Measurements from ENCODE around the gene NAA38.
A peak's percentile ranks its signal among the peaks of the same experiment; 100 is the strongest.

The NAA38 gene

DNA sequence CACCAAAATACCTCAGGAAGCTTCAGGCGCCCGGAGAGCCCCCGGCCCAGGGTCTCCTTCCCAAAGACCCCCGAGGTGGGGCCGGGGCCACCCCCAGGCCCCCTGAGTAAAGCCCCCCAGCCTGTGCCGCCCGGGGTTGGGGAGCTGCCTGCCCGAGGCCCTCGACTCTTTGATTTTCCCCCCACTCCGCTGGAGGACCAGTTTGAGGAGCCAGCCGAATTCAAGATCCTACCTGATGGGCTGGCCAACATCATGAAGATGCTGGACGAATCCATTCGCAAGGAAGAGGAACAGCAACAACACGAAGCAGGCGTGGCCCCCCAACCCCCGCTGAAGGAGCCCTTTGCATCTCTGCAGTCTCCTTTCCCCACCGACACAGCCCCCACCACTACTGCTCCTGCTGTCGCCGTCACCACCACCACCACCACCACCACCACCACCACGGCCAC, 9.2 kb downstream of the NAA38 start:
- DNase-seq (ENCODE audit: low read depth, low spot score) = no peak
- in situ Hi-C loops (cut with HindIII; ENCODE audit: low sequenced_read_pairs) = no loop called here
- no peak overlapping the region for H3K4me3 ChIP-seq (ENCODE audit: low read depth, low read length)
- no peak for TF ChIP-seq CTCF (IDR thresholded peaks at IDR 0.05; ENCODE audit: low read depth, low read length)

GRCh38 chr17:7846765-7847661, 10.3 kb downstream of the NAA38 start:
- in situ Hi-C loops (cut with HindIII; ENCODE audit: low sequenced_read_pairs) = no loop called here
- DNase-seq (ENCODE audit: low read depth, low spot score) = no peak
- TF ChIP-seq CTCF (IDR thresholded peaks at IDR 0.05; ENCODE audit: low read depth, low read length) = no peak
- H3K4me3 ChIP-seq (ENCODE audit: low read depth, low read length) = no peak overlapping the region

DNA sequence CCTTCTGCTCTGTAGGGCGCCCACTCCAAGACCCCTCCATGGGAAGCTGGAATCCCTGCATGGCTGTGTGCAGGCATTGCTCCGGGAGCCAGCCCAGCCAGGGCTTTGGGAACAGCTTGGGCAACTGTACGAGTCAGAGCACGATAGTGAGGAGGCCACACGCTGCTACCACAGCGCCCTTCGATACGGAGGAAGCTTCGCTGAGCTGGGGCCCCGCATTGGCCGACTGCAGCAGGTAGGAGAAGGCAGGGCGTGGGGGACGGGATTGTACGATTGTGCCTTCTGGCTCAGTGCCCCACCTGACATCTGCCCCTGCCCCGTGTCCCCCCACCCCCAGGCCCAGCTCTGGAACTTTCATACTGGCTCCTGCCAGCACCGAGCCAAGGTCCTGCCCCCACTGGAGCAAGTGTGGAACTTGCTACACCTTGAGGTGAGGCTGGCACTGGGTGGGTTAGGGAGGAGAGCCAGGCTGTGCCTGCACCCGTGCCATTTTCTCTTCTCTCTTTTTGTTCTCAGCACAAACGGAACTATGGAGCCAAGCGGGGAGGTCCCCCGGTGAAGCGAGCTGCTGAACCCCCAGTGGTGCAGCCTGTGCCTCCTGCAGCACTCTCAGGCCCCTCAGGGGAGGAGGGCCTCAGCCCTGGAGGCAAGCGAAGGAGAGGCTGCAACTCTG, 11.2 kb downstream of the NAA38 start:
- TF ChIP-seq CTCF (IDR thresholded peaks at IDR 0.05; ENCODE audit: low read depth, low read length) = no peak
- H3K4me3 ChIP-seq (ENCODE audit: low read depth, low read length) = no peak overlapping the region
- DNase-seq (ENCODE audit: low read depth, low spot score) = no peak
- in situ Hi-C loops (cut with HindIII; ENCODE audit: low sequenced_read_pairs) = no loop called here

- H3K4me3 ChIP-seq (ENCODE audit: low read depth, low read length) = peak overlapping the region; percentile 59
- no peak for DNase-seq (ENCODE audit: low read depth, low spot score)
- no peak for TF ChIP-seq CTCF (IDR thresholded peaks at IDR 0.05; ENCODE audit: low read depth, low read length)
- in situ Hi-C loops (cut with HindIII; ENCODE audit: low sequenced_read_pairs) = no loop called here
Observed at GRCh38 chr17:7845359-7846062, 11.8 kb downstream of the NAA38 start.

- DNase-seq (ENCODE audit: low read depth, low spot score) = peak; percentile 93
- peak overlapping the region; percentile 59 for H3K4me3 ChIP-seq (ENCODE audit: low read depth, low read length)
- in situ Hi-C loops (cut with HindIII; ENCODE audit: low sequenced_read_pairs) = no loop called here
- TF ChIP-seq CTCF (IDR thresholded peaks at IDR 0.05; ENCODE audit: low read depth, low read length) = no peak
Observed at GRCh38 chr17:7844292-7845154, 12.8 kb downstream of the NAA38 start.
